Liver (tissue), 9 donors: Measurements from ENCODE around the gene SLC22A12. TPM values are rescaled to one million over a fixed set of nuclear protein-coding genes. Genes with fewer than 3 reads are reported as not detected.

ENCODE experiments used
- DNase-seq: peaks from one replicate; pipeline ENCODE4 v3.0.0-alpha.2; 2017; ENCODE audit warnings: low spot score
- H3K27ac ChIP-seq, 2 donors: one replicate each; pipeline ENCODE4 v1.7.0; 2013; ENCODE audit warnings: inconsistent platforms in 2 of 2, low read length in 2 of 2, control low read depth in 1 of 2, low read depth in 1 of 2, mild to moderate bottlenecking in 1 of 2
- H3K27me3 ChIP-seq, 4 donors: one replicate each; pipeline versions ENCODE4 v1.6.1 to v1.7.0; 2013; ENCODE audit warnings: low read length in 3 of 4, inconsistent platforms in 1 of 4, mild to moderate bottlenecking in 1 of 4, moderate library complexity in 1 of 4; ENCODE audit not compliant: control insufficient read depth in 4 of 4, insufficient read depth in 4 of 4
- H3K36me3 ChIP-seq, 4 donors: one replicate each; pipeline versions ENCODE4 v1.6.1 to v1.7.0; 2013; ENCODE audit warnings: low read length in 3 of 4, mild to moderate bottlenecking in 3 of 4, low read depth in 1 of 4, moderate library complexity in 1 of 4; ENCODE audit not compliant: control insufficient read depth in 4 of 4, insufficient read depth in 3 of 4
- H3K4me1 ChIP-seq, 4 donors: one replicate each; pipeline versions ENCODE4 v1.6.1 to v1.7.0; 2013; ENCODE audit warnings: low read length in 3 of 4, mild to moderate bottlenecking in 3 of 4, moderate library complexity in 1 of 4; ENCODE audit not compliant: control insufficient read depth in 4 of 4, insufficient read depth in 4 of 4
- H3K4me3 ChIP-seq, 3 donors: one replicate each; pipeline versions ENCODE4 v1.6.1 to v1.7.0; 2013; ENCODE audit warnings: low read length in 3 of 3, control low read depth in 1 of 3, low read depth in 1 of 3, mild to moderate bottlenecking in 1 of 3
- H3K9ac ChIP-seq, 2 donors: one replicate each; pipeline ENCODE4 v1.7.0; 2013; ENCODE audit warnings: low read length in 2 of 2, mild to moderate bottlenecking in 2 of 2, moderate library complexity in 2 of 2, control low read depth in 1 of 2, low read depth in 1 of 2
- H3K9me3 ChIP-seq, 4 donors: one replicate each; pipeline versions ENCODE4 v1.6.1 to v1.7.0; 2013; ENCODE audit warnings: low read length in 3 of 4; ENCODE audit not compliant: control insufficient read depth in 4 of 4
- CTCF ChIP-seq: fragments of 150-350 bp; IDR thresholded peaks from 2 replicates; pipeline ENCODE4 v1.5.1; 2017; ENCODE audit warnings: improper control_type of control experiment, low read depth, low read length; ENCODE audit not compliant: missing input control
- FOXA2 ChIP-seq: IDR thresholded peaks from 2 replicates; pipeline ENCODE4 v1.6.1; 2016; ENCODE audit warnings: antibody characterized with exemption
- GABPA ChIP-seq, 2 donors: IDR thresholded peaks in 1 of 2; conservative IDR thresholded peaks in 1 of 2; 2 replicates each; pipeline ENCODE4 v1.6.1; 2016; ENCODE audit warnings: antibody characterized with exemption in 2 of 2, mild to moderate bottlenecking in 1 of 2, moderate library complexity in 1 of 2
- HNF4G ChIP-seq: IDR thresholded peaks from 2 replicates; pipeline ENCODE4 v1.6.1; 2016; ENCODE audit warnings: antibody characterized with exemption
- JUND ChIP-seq, 2 donors: IDR thresholded peaks; 2 replicates each; pipeline ENCODE4 v1.6.1; 2016; ENCODE audit warnings: antibody characterized with exemption in 2 of 2
- NR2F2 ChIP-seq: IDR thresholded peaks from 2 replicates; pipeline ENCODE4 v1.6.1; 2016; ENCODE audit warnings: antibody characterized with exemption
- RAD21 ChIP-seq, 2 donors: IDR thresholded peaks; 2 replicates each; pipeline ENCODE4 v1.6.1; 2016; ENCODE audit warnings: antibody characterized with exemption in 2 of 2, mild to moderate bottlenecking in 2 of 2
- REST ChIP-seq: IDR thresholded peaks from 2 replicates; pipeline ENCODE4 v1.6.1; 2016; ENCODE audit warnings: antibody characterized with exemption, mild to moderate bottlenecking
- RXRA ChIP-seq, 2 donors: IDR thresholded peaks; 2 replicates each; pipeline ENCODE4 v1.6.1; 2017 to 2018; ENCODE audit warnings: antibody characterized with exemption in 2 of 2, mild to moderate bottlenecking in 1 of 2
- YY1 ChIP-seq: IDR thresholded peaks from 2 replicates; pipeline ENCODE4 v1.6.1; 2016; ENCODE audit warnings: antibody characterized with exemption, mild to moderate bottlenecking
- ZBTB33 ChIP-seq: IDR thresholded peaks from 2 replicates; pipeline ENCODE4 v1.6.1; 2016; ENCODE audit warnings: antibody characterized with exemption
- WGBS: extraction: QIAGEN DNeasy Blood & Tissue Kit; methylation state at CpG from one replicate; pipeline ENCODE4 v1.1.7; 2013; 5-methylcytosine and 5-hydroxymethylcytosine counted together
- polyA plus RNA-seq, 2 donors: library from polyadenylated mRNA; stranded (reverse) in 1 of 2; unstranded in 1 of 2; fragments of 200-250 nt in 1 of 2; fragments of >200 nt in 1 of 2; fragmentation: Nextera tagmentation in 1 of 2; extraction: Ambion mirVana in 1 of 2; gene quantifications; one replicate each; pipeline versions ENCODE4 v1.2.1 to v1.2.3, GENCODE V29; 2013 to 2015
- total RNA-seq, 2 donors: library from RNA; depleted of rRNA; stranded (reverse); fragments of >200 nt; gene quantifications; one replicate each; pipeline ENCODE4 v1.2.3, GENCODE V29; 2014
- TF ChIP-seq, protein P1 (sequence below): IDR thresholded peaks from 2 replicates; pipeline ENCODE4 v1.6.1; 2016; ENCODE audit warnings: antibody characterized with exemption
- donor health status: healthy.
- donor health status: healthy.
- donor health status: healthy.
- donor health status: healthy.
- donor health status: healthy.

Gene SLC22A12
- total and polyA plus RNA-seq, 4 donors: under 0.01 to 0.02 TPM; not detected in 2

DNA sequence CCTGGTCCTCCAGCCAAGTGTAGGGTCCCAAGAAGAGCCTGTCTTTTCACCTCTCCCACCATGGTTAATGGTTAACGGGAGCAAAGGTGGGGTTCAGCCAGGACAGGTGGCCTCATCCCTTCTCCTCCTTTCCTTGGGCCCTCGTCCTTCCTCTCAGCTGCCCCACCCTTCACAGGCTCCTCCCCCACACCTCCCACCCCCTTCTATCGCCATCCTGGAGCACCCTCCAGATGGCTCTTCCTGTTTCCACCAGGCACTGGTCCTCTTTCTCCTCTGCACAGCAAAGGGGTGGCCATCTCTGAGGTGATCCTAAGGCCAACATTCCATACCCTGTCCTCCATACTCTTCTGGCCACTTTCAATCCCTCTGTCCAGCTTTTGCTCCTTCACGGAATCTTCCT lies 48.9 kb downstream of the SLC22A12 start:
- Histone ChIP-seq H3K9ac (no peak overlapping the region), H3K4me1 (no peaks in the 10 kb centered on the region), H3K36me3 (no peaks in the 10 kb centered on the region), H3K27me3 (peaks cover 0 to 12% (median 6%) of the 10 kb centered on the region in 4 donors), H3K27ac (no peak overlapping the region), H3K4me3 (no peak overlapping the region), H3K9me3 (no peaks in the 10 kb centered on the region)
- WGBS: 56% methylated on average over 4 of the region's 4 CpGs
- TF ChIP-seq YY1: no peak
- TF ChIP-seq REST: no peak
- no peak for TF ChIP-seq CTCF
- TF ChIP-seq JUND (IDR thresholded peaks at IDR 0.05): no peak
- no peak for DNase-seq

GRCh38 chr11:64641596-64642417 lies 50.8 kb downstream of the SLC22A12 start:
- Histone ChIP-seq H3K27ac (no peak overlapping the region), H3K27me3 (peaks cover 0 to 12% (median 6%) of the 10 kb centered on the region in 4 donors), H3K9me3 (no peaks in the 10 kb centered on the region), H3K4me1 (no peaks in the 10 kb centered on the region), H3K36me3 (no peaks in the 10 kb centered on the region), H3K4me3 (no peak overlapping the region), H3K9ac (no peak overlapping the region)
- no peak for TF ChIP-seq RAD21 (IDR thresholded peaks at IDR 0.05)
- TF ChIP-seq REST: no peak
- no peak for DNase-seq
- 41% methylated on average over 11 of the region's 11 CpGs for WGBS

- Histone ChIP-seq H3K9ac (no peak overlapping the region), H3K27me3 (peaks cover 0 to 12% (median 6%) of the 10 kb centered on the region in 4 donors), H3K36me3 (no peaks in the 10 kb centered on the region), H3K4me3 (no peak overlapping the region), H3K9me3 (no peaks in the 10 kb centered on the region), H3K27ac (no peak overlapping the region), H3K4me1 (no peaks in the 10 kb centered on the region)
- WGBS: 3% methylated on average over 30 of the region's 30 CpGs
- no peak for DNase-seq
- TF ChIP-seq CTCF: no peak
- TF ChIP-seq NR2F2: no peak
- TF ChIP-seq, protein P1, sequence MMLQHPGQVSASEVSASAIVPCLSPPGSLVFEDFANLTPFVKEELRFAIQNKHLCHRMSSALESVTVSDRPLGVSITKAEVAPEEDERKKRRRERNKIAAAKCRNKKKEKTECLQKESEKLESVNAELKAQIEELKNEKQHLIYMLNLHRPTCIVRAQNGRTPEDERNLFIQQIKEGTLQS: no peak
- no peak for TF ChIP-seq GABPA (IDR thresholded peaks at IDR 0.05 in 1 of 2, conservative IDR thresholded peaks at IDR 0.05 in 1 of 2)
- no peak for TF ChIP-seq JUND (IDR thresholded peaks at IDR 0.05)
- TF ChIP-seq HNF4G: no peak
- no peak for TF ChIP-seq FOXA2
- no peak for TF ChIP-seq RXRA (IDR thresholded peaks at IDR 0.05)
- no peak for TF ChIP-seq ZBTB33
- no peak for TF ChIP-seq YY1
These were observed 51.4 kb downstream of the SLC22A12 start for GRCh38 chr11:64642418-64642735.
